OCI-LY3 (cell line): ENCODE measurements around the gene MAP1LC3B2.

ENCODE experiments used
- H2AFZ ChIP-seq: fragments of 200-600, 300-600 bp; shearing (Covaris generic); 2 replicates; pipeline ENCODE4 v1.6.0; 2014; ENCODE audit warnings: antibody characterized with exemption, low read depth, low read length
- H3K27ac ChIP-seq: fragments of 200-600, 300-600 bp; sonication (generic); 2 replicates; pipeline ENCODE4 v1.5.1; 2014; ENCODE audit warnings: mild to moderate bottlenecking, low read length, moderate library complexity, mixed read lengths
- H3K27me3 ChIP-seq: fragments of 200-600, 300-600 bp; sonication (generic); 2 replicates; pipeline ENCODE4 v1.6.1; 2014; ENCODE audit warnings: low read depth, low read length, mixed read lengths
- H3K36me3 ChIP-seq: fragments of 200-600, 300-600 bp; sonication (generic); replicated peaks from 2 replicates; pipeline ENCODE3; 2014; ENCODE audit warnings: low read depth, low read length, mixed read lengths
- H3K4me1 ChIP-seq: fragments of 300-600, 200-600 bp; sonication (generic); 2 replicates; pipeline ENCODE4 v1.6.1; 2014; ENCODE audit warnings: low read length, mixed read lengths
- H3K4me2 ChIP-seq: fragments of 200-600, 300-600 bp; sonication (generic); 2 replicates; pipeline ENCODE4 v1.6.1; 2014; ENCODE audit warnings: low read length, mixed read lengths
- H3K4me3 ChIP-seq: fragments of 300-600, 200-600 bp; sonication (generic); 2 replicates; pipeline ENCODE4 v1.5.1; 2014; ENCODE audit warnings: antibody characterized with exemption, mild to moderate bottlenecking, low read length, moderate library complexity
- H3K79me2 ChIP-seq: fragments of 300-600, 200-600 bp; shearing (Covaris generic); 2 replicates; pipeline ENCODE4 v1.6.1; 2014; ENCODE audit warnings: mild to moderate bottlenecking, low read length, mixed read lengths
- H3K9ac ChIP-seq: fragments of 300-600, 200-600 bp; shearing (Covaris generic); 2 replicates; pipeline ENCODE4 v1.6.0; 2014; ENCODE audit warnings: mild to moderate bottlenecking, low read length, moderate library complexity
- H3K9me3 ChIP-seq: fragments of 200-600, 300-600 bp; shearing (Covaris generic); 2 replicates; pipeline ENCODE4 v1.6.1; 2014; ENCODE audit warnings: low read length, mixed read lengths; ENCODE audit not compliant: insufficient read depth
- H4K20me1 ChIP-seq: fragments of 200-600, 300-600 bp; sonication (generic); 2 replicates; pipeline ENCODE4 v1.6.1; 2016; ENCODE audit warnings: low read length, mixed read lengths; ENCODE audit not compliant: insufficient read depth
- EZH2phosphoT487 ChIP-seq: fragments of 200-600 bp; shearing (Covaris generic); IDR thresholded peaks from 2 replicates; pipeline ENCODE4 v1.6.1; 2018; ENCODE audit warnings: antibody characterized with exemption, mixed run types, low read depth
- TF ChIP-seq, protein P1 (sequence below): fragments of 200-600, 300-600 bp; sonication (generic); IDR thresholded peaks from 2 replicates; pipeline ENCODE4 v1.5.1; 2014; ENCODE audit warnings: antibody characterized with exemption, low read length, low read depth

The MAP1LC3B2 gene

DNA sequence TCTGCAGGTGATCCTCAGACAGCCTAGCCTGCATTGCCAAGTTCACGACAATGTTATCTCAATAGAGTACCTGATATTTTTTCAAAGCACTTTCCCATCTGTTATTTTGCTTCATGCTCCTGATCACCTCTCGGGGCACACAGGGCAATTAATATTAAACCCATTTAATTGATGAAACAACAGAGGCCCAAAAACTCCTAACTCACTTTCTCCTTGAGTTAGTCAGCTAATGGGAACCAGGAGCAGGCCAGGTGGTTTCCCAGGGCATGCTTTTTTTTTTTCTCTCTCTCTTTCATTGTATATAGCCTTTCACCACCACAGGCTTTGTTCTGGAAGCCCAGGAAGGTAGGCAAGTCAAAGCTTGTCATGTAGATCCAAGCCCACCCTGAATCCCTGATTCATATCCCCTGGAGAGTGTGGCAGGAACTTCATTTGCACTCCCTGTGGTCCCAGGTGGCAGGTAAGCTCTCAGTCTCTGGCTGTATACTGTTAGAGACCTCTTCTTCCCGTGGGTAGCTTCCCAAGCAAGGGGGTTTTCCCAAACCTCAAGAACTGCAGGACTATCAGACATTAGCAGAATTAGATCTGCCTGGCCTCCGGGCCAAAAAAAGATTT lies 41.6 kb upstream of the MAP1LC3B2 start:
- no peak for TF ChIP-seq EZH2phosphoT487
- TF ChIP-seq, protein P1, sequence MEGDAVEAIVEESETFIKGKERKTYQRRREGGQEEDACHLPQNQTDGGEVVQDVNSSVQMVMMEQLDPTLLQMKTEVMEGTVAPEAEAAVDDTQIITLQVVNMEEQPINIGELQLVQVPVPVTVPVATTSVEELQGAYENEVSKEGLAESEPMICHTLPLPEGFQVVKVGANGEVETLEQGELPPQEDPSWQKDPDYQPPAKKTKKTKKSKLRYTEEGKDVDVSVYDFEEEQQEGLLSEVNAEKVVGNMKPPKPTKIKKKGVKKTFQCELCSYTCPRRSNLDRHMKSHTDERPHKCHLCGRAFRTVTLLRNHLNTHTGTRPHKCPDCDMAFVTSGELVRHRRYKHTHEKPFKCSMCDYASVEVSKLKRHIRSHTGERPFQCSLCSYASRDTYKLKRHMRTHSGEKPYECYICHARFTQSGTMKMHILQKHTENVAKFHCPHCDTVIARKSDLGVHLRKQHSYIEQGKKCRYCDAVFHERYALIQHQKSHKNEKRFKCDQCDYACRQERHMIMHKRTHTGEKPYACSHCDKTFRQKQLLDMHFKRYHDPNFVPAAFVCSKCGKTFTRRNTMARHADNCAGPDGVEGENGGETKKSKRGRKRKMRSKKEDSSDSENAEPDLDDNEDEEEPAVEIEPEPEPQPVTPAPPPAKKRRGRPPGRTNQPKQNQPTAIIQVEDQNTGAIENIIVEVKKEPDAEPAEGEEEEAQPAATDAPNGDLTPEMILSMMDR, result no peak
- Histone ChIP-seq H3K27me3 (peaks cover 33% of the 10 kb centered on the region; the same call in 1 of the 2 replicates), H3K4me2 (no peak overlapping the region), H3K36me3 (no peaks in the 10 kb centered on the region), H3K27ac (no peak overlapping the region), H3K9me3 (peaks cover 3% of the 10 kb centered on the region; the same call in 1 of the 2 replicates), H3K9ac (no peak overlapping the region), H4K20me1 (no peaks in the 10 kb centered on the region), H3K4me1 (peaks cover 17% of the 10 kb centered on the region), H3K4me3 (no peak overlapping the region), H3K79me2 (no peaks in the 10 kb centered on the region), H2AFZ (no peak overlapping the region)

DNA sequence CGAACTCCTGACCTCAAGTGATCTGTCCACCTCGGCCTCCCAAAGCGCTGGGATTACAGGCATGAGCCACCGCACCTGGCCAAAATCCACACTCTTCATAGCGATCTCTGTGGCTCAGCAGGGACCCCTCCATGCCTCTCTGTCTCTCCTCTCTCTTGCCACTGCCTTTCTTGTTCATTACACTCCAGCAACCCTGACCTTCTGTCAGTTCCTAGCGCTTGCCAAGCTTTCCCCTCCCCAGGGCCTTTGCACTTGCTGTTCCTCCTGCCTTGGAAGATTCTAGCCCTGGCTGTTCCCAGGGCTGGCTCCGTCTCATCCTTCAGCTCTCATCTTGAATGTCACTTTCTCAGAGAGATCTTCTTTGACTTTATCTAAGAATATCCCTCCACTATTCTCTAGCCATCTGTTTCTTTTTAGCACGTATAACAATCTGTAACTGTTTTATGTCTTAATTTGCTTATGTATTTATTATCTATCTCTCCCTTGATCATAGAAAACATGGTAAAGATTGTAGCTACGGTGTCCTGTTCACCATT lies 38.9 kb upstream of the MAP1LC3B2 start:
- H3K9me3 ChIP-seq, result no peaks in the 10 kb centered on the region
- TF ChIP-seq, protein P1, result no peak
- TF ChIP-seq EZH2phosphoT487, result no peak
- H4K20me1 ChIP-seq, result no peaks in the 10 kb centered on the region
- H2AFZ ChIP-seq, result no peak overlapping the region
- no peak overlapping the region for H3K4me2 ChIP-seq
- no peak overlapping the region for H3K9ac ChIP-seq
- H3K36me3 ChIP-seq, result no peaks in the 10 kb centered on the region
- H3K79me2 ChIP-seq, result no peaks in the 10 kb centered on the region
- H3K4me3 ChIP-seq, result no peak overlapping the region
- H3K4me1 ChIP-seq, result peaks cover 17% of the 10 kb centered on the region
- peaks cover 21% of the 10 kb centered on the region; the same call in 1 of the 2 replicates for H3K27me3 ChIP-seq
- no peak overlapping the region for H3K27ac ChIP-seq

DNA sequence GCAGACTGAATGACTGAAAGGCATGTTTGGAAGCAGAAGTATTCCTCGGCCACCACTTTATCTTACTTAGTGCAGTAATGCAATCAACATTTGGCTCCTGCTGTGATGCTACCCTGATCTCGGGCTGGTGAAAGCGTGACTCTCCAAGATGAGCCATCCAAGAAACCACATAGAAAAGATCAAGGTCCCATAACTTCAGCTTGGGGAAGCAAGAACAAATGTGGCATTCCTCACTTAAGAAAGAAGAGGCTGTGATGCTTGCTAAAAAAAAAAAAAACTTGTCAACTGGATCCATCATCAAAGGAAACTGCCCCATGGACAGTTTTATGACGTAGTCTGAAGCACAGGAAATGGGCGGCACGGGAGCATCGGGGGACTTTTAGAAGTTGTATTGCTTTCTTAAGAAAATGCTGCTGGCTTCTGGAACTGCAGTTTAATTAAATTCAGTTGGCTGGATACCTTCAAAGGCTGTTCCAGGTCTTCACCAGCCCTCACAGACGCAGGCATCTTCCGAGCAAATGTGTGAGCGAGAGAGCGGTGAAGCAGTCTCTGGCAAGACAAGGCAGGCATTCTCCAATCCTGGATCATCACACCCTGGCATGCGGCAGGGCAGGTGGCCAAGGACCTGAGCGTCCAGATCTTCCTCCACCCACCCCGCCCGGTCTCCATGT lies 38.2 kb upstream of the MAP1LC3B2 start:
- Histone ChIP-seq H3K9me3 (no peaks in the 10 kb centered on the region), H3K4me3 (no peak overlapping the region), H3K27me3 (peaks cover 27% of the 10 kb centered on the region; the same call in 1 of the 2 replicates), H3K36me3 (no peaks in the 10 kb centered on the region), H2AFZ (no peak overlapping the region), H3K79me2 (no peaks in the 10 kb centered on the region), H3K27ac (no peak overlapping the region), H3K9ac (no peak overlapping the region), H3K4me1 (peaks cover 13% of the 10 kb centered on the region), H4K20me1 (no peaks in the 10 kb centered on the region), H3K4me2 (no peak overlapping the region)
- TF ChIP-seq, protein P1, result no peak
- TF ChIP-seq EZH2phosphoT487, result no peak

DNA sequence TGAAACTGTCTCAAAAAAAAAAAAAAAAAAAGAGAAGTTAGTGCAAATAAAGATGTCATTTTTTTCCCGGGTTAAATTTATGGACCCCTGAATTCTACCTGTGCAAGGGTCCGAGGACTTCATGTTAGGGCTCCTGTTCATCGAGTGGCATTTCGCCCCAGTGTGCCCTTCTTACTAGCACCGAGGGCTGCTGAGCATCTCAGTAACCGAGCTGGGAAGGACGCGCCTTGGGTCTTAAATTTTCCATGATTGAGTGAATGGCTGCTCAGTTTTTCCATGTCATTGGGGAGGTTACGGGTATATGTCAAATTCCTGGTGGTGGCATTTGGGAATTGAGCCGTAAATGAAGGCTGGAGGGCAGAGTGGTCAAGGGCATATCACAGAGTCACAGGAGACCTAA lies 34.9 kb upstream of the MAP1LC3B2 start:
- no peak overlapping the region for H3K9ac ChIP-seq
- no peak overlapping the region for H2AFZ ChIP-seq
- no peaks in the 10 kb centered on the region for H3K9me3 ChIP-seq
- H3K79me2 ChIP-seq, result no peaks in the 10 kb centered on the region
- H3K36me3 ChIP-seq, result no peaks in the 10 kb centered on the region
- H3K27ac ChIP-seq, result no peak overlapping the region
- no peak overlapping the region for H3K4me2 ChIP-seq
- H3K4me1 ChIP-seq, result peaks cover 3% of the 10 kb centered on the region; the same call in 1 of the 2 replicates
- H4K20me1 ChIP-seq, result no peaks in the 10 kb centered on the region
- TF ChIP-seq EZH2phosphoT487, result no peak
- TF ChIP-seq, protein P1, result no peak
- H3K27me3 ChIP-seq, result peaks cover 34% of the 10 kb centered on the region; the same call in 1 of the 2 replicates
- H3K4me3 ChIP-seq, result no peak overlapping the region
